DMS79 (cell line): ENCODE data around the gene WASF2.
"Not testable (repeated sequence)": the region's sequence is repeated elsewhere in the genome, so short reads cannot be mapped to it uniquely, and the experiment has no call there.

ENCODE experiments used
- DNase-seq: peaks from one replicate; lab custom pipeline; 2025; lab: John Stamatoyannopoulos, UW

WASF2 gene

GRCh38 chr1:27418326-27419185 lies 71.4 kb downstream of the WASF2 start:
- DNase-seq, result no peak

DNA sequence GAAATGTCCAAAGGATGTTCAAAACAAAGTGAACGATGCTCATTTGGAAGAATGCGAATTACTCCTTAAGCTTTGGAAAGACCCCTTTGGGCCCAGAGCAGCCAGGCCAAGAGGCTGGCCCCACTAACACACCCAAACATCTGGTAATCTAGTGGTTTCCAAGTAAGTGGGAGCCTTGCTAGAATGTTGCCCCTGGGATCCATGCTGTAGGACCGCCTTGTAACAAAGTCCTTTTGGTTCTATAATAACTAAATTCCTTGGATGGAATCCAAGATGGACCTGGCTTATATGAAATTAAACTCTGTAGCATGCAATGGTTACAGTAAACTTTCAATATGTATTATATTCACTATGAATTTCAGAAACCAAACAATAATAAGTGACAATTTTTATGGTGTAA lies 72.3 kb downstream of the WASF2 start:
- no peak for DNase-seq

DNA sequence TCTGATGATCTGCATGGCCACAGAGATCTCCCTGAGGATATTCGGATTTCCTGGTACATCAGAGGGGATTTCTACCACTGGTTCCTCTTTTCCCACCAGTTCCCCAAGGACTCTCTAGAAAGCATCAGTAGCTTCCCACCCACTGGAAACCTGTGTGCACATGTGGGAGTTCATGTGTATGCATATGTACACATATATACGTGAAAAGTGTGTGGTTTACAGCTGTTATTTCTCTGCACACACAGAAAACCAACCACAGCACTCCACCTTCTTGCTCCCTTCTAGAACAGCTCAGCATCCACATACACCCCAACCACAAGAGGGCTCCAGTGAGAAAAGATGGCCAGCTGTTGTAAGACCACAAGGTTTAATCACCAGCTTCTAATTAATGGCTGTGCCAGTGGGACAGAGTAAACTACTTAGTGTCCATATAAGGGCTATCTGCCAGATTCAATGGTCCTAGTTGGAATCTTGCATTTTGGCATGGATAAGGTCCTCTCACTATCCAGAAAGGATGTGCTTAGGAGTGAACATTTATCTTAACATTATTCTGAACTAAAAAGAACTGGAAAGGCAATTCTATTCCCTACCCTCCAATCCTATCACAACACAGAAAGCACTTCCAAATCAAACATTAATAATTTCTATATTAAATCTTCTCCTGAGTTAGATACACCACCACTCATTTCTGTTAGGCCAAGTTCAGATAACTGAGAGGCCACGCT lies 73.4 kb downstream of the WASF2 start:
- DNase-seq, result no peak

DNA sequence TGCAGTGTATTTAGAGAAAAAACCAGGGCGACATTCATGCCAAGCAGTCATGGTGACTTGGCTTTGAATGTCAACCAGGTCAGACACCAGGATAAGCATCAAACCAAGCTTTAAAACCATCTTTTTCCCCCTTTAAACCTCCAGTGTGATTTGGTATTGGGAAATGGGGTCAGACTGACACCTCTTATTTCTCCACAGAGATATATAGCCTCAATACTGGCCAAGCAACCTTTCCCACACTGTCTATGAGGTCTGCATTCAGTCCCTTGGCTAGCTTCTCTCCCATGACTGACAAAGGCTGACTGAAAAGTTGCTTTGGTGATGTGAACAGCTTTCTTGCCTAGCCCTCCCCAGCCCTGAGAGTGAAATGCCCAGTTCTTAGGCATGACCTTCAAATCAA lies 75.9 kb downstream of the WASF2 start:
- DNase-seq, result no peak

DNA sequence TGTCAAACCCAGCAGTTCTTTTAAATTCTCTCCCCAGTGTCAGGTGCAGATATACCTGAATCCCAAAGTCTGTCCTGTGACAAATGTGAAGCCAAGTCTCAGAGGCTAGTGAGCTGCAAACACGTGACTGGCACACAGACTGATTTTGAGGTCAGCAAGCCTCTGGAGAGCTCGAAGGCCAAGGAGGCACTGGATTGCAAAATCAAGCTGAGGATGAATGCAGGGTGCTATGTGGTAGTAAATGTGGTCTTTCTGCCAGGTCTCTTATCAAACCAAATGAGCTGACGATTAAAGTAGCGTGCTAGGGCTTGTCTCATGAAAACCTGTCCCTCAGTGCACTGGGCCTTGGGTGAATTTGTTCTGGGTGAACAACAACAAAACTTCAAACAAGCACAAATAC lies 77.0 kb downstream of the WASF2 start:
- DNase-seq, result no peak

DNA sequence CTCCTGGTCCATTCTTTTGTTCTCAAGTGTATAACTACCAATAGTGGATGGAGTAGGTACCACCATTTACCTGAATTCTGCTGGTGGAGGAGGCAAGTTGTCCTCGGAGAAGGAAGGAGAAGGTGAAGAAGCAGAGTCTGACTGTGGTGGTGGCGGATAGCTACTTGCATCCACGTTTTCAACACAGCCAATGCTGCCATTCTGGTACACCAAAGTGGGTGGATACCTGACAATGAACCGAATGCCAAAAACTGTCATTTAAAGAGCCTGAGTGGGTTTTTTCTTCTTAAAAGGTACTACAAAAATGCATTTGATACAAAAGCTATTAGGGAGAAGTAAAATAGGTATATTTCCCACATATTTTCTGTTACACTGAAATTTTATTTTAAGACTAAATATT lies 77.5 kb downstream of the WASF2 start:
- DNase-seq, result no peak

DNA sequence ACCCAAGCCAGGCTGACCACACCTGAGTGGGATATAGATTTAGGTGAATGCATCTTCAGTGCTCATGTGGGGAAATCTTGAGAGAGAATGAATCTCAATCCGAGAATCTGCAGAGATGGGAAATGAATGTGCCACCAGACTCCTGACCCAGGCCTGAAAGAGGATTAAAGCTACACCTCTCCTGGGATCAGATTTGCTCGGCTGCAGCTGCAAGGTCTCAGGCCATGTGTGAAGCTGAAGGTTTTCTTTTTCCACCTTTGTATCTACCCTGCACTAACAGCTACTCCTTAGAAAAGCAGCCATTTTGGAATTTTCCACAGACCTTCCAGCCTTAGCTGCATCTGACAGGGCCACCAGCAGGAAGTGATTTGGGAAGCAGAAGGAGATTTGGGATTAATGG lies 79.3 kb downstream of the WASF2 start:
- DNase-seq, result no peak

DNA sequence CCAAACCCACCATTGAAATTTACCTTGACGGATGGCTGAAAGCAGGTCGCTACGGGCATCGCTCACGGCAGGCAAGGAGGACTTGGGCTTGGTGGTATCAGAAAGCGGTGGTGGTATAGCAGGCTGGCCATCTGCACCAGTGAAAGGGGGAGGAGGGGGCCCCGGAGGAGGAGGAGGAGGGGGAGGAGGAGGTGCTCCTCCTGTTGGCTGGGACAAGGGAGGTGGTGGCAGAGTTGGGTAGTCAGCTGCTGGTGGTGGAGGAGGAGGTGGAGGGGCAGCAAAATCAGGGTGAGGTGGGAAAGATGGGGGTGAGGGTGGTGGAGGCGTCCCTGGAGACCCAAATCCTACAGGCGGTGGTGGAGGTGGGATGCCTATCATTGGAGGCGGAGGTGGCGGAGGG lies 80.3 kb downstream of the WASF2 start:
- no peak for DNase-seq

DNA sequence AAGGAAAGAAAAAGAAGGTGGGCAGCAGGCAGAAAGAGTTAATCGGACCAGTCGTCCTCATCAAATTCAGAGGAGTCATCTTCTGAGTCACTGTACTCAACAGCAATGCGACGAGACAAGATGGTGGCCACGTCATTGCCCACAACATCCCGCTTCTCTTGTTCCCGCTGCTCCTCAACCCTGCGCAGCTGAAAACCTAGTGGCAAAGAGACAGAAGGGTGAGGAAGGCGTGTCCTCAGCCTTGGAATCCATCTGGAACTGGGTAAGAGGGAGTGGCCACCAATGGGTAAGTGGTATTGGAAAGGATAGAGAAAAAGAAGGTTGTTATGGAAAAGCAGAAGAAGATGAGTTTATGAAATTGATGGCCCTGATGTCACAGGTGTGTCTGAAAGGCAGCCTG lies 81.8 kb downstream of the WASF2 start:
- DNase-seq, result no peak

DNA sequence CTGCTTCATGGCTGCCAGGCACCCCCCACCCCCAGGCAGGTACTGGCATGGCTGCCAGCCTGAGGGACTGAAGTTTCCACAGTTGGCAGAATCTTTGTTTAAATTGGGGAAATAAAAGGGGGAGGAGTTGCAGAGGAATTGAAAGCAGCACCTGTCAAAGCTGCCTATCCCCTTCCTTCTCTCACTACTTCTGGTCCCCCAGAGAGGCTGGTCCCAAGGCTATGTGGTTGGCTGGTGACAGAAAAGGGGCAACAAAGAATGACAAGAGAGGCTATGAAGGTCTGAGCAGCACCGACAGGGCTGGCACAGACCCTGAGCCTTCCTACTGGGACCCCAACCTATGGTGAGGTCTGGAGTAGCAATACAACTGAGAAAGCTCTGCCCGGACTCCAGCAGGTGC lies 83.2 kb downstream of the WASF2 start:
- not testable (repeated sequence) for DNase-seq

- DNase-seq, result no peak
Observed at GRCh38 chr1:27406362-27406680, 83.6 kb downstream of the WASF2 start.

DNA sequence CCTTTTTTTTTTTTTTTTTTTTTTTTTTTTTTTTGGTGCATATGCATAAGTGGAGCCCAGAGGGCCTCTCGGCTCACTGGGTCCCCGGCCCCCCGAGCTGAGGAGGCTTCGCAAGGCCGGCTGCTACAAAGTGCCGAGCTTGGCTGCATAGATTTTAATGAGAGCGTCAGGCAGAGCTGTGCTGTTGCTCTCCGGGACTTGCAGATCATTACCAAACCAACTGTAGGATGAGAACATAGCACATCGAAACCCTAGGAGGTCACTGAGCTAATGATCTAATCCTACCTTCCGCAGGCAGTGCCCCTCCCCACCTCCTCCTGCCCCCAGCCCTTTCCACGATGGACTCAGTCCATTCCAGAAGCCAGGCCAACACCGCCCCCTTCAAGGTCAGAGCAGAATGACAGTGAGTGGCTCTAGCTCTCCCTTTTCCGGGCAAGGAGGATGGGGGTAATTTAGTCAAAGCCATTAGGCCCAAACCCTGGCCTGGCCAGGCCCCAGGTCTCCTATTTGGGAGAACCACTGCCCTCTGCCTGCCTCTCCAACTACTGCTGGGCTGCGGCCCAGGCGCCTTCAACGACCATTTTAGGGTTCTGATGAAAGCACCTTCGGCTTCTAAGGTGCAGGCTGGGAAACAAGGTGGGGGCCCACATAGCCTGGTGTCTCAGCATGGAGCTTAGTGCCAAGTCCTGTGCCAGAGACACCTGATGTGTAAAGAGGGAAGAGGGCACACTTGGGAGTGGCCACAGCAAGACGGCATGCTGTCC lies 84.2 kb downstream of the WASF2 start:
- not testable (repeated sequence) for DNase-seq

DNA sequence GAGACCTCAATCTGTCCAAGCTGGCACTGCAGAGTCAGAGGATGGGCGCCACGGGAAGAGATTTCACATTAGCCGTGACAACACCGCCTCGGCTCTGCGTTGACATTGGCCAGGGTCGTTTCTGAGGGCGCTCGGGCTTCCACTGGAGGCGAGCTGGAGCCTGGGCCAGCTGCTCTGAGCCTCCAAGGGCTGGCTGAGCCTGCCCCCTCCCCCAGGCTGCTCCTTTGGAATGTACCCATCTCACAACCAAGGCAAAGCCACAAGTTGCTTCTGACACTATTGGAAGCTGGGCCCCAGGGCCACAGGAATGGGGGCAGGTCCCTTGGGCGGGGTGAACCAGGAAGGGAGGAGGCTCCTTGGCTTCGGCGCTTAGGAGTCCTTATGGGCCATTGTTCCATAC lies 84.9 kb downstream of the WASF2 start:
- no peak for DNase-seq

DNA sequence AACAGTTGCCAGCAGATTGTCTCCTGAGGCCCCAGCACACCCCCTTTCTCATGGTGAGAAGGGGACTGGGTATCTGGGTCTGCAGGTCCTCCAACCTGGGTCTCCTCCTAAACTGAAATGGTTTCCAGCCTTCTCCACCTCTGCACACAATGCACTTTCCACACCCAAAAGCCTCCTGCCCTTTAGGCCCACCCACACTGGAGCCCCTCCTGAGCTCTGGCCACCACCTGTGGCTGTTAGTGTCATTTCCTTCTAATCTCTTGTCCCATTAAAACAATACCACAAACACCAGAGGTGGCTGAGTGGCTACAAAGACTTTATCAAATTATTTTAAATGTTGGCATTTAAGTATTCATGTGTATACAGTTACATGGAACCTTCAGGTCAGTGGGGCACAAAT lies 86.0 kb downstream of the WASF2 start:
- DNase-seq, result no peak

DNA sequence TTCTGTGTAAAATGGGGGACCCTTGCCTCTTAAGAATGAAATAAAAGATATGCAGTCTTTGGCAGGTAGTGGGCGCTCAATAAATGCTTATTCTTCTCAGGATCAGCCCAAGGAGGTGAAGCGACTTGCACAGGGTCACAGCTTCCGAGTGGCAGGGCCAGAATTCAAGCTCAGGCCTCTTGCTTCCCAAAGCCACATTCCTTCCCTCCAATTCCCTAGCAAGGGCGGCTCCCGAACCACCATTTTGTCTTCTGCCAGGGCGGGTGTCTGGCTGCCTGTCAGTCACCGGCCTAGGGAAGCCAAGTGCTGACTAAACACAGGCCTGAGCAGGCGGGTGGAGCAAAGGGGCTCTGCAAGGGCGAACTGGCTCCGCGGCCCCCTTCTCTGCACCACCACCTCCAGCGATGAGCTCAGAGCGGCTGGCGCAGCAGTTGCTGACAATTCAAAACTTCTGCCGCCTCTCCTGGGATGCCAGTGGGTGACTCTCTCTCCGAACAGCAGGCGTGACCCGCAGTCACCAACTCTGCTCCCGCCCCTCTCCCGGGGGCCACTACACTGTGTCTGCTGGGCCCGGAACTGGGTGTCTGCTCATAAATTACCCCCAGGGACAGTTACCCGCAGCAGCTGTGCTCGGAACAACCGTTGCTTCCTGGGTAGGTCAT lies 86.8 kb downstream of the WASF2 start:
- DNase-seq, result no peak

DNA sequence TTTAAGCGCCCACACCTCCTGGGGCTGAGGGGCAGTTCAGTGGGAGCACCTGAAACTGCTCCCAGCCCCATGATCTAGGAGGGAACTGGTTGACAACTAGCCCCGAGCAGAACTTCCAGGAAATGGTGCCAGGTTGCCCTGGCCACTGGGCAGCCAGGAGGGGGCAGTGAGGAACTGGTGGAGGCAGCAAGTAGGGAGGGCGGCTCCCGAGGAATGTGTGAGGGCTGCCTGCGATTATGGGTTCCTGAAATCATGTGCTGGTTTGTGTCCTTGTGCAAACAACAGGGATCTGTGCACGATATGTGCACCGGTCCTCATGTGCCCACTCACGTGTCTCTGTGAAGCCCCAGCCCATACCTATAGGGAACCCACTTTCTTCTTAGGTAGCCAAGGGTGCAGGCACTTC lies 87.6 kb downstream of the WASF2 start:
- no peak for DNase-seq

DNA sequence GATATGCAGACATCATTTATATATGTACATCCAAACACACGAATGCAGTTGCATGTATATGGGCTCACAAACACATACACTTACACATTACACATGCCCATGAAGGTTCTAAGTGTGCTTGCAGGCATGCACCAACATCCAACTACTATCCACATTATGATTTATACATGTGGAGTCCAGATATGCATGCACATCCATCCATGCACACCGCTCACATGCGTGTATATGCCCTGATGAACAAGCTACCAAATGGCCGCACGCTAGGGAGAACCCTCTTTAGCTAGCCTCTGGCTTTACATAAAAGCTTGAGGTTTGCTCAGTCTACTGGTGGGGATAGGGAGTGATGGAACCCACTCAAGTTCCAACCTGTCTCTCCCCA lies 89.0 kb downstream of the WASF2 start:
- no peak for DNase-seq

GRCh38 chr1:27400082-27400962 lies 89.6 kb downstream of the WASF2 start:
- no peak for DNase-seq

DNA sequence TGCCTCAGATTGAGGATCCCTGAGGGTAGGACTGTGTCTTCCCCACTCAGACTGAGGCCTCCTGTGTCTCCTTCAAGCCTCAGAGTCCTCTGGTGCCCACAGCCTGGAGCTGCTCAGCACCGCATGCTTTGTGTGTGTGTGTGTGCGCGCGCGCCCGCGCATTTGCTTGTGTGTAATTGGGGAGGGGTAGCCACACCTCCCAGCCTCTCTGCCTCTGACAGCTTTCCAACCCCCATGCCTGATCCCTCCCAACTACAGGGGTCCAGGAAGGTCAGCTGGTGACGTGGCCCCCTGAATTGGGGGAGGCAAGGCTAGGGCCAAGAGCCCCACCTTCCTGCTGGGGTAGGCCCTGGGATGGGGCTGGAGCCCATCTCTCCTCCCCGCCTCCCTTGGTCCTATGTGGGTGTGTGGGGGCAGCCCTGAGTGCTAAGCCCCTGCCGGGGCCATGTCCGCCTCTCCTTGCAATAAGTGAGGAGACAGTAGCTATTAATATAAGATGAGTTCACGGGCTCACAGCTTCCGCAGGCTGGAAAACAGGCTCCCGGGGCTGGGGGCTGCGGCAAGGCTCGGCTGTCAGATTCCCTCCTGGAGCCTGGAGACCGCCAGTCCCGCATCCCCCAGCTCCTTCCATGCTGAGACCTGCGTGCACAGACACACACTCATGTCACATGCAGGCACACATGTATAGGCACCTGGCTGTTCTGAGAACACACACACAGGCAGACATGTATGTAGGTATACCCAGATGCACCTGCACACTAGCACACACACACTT lies 90.5 kb downstream of the WASF2 start:
- DNase-seq, result no peak

DNA sequence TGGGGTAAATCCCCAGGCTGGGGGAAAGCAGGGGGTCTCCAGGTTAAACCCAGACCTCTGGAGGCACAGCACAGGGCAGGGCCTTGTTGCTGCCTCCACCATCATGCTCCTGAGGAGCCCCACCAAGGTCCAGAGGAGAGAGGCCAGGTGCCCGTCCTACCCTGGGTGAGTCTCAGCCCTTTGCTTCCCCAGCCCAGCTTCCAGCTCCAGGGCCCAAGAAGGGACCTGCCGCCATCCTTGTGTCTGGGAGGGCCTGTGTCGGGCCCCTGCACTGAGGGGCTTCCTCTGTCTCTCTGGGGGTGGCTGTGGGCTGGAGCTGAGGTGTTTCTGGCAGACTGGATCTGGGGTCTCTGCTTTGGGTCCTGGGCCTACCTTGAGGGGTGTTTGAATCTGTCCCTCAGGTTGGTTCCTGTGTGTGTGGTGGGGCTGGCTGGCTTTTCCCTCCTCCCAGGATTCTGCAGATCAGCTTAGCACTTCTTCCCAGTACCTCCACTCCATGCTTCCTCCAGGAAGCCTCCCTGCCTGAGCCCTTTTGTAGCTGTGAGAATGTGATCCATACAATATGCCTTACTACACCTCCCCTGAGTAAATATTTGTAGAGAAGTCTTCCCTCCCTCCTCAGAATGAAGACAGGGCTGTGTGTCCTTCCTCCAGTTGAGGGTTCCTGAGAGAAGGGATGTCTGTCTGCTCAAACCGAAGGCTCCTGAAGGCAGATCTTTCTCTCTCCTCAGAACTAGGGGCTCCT lies 91.4 kb downstream of the WASF2 start:
- no peak for DNase-seq
